ENCODE data around the gene RAD50. TPM values are rescaled to one million over a fixed set of nuclear protein-coding genes. Genes with fewer than 3 reads are reported as not detected.

The RAD50 gene
- total RNA-seq, 6 experiments from 2014 or later = 11.6 to 27.7 (median 12.8) TPM

DNA sequence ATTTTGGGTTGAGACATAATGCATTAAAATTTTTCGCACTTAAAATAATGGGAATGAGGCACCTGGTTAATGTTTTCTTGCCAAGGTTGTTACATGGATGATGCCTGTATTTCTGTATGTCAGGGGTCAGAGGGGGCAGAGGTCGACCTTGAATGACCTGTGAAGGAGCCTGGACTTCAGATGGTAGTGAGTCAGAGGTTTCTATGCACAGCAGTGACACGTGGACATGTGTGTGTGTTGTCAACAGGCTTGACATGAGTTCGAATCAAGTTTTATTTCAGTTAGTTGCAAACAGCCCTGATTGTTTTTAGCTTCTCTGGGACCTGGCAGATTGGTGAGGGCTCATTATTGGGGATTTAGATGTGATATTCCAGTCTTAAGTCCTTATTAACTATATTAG, 17.1 kb upstream of the RAD50 start:
- DNase-seq = no peak
- H3K36me3 Mint-ChIP-seq (ENCODE audit: low read depth) = no peaks in the 10 kb centered on the region
- peaks cover 12% of the 10 kb centered on the region for H3K27me3 Mint-ChIP-seq (ENCODE audit: insufficient read depth)
- TF ChIP-seq CTCF (IDR thresholded peaks at IDR 0.05) = no peak
- no peaks in the 10 kb centered on the region for H3K9me3 Mint-ChIP-seq
- H3K4me1 Mint-ChIP-seq (ENCODE audit: low read depth) = no peaks in the 10 kb centered on the region
- no peak overlapping the region for H3K4me3 Mint-ChIP-seq
- no peak overlapping the region for H3K27ac Mint-ChIP-seq

DNA sequence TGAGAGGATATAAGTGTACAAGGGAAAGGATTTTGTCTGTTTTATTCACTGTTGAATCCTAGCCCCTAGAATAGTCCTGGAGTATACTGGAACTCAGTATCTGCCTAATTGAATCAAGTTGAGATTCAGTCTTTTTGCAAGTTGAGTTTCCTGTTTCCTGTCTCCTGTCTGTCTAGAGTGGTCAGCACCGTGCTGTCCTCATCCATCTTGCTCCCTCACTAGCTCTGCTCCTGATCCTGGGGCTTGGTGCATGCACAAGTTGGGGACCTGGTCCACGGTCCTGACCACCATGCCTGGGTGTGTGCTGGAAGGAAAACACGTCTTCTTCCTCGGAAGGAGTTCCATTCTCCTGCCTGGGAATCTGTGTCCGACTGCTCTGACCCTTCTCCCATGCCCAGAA, 16.6 kb upstream of the RAD50 start:
- Mint-ChIP-seq H3K4me1 (ENCODE audit: low read depth) (no peaks in the 10 kb centered on the region), H3K27me3 (ENCODE audit: insufficient read depth) (peaks cover 14% of the 10 kb centered on the region), H3K27ac (no peak overlapping the region), H3K9me3 (no peaks in the 10 kb centered on the region), H3K36me3 (ENCODE audit: low read depth) (no peaks in the 10 kb centered on the region), H3K4me3 (no peak overlapping the region)
- no peak for TF ChIP-seq CTCF (IDR thresholded peaks at IDR 0.05)
- no peak for DNase-seq

- no peak overlapping the region for H3K27ac Mint-ChIP-seq
- DNase-seq = no peak
- peaks cover 18% of the 10 kb centered on the region for H3K27me3 Mint-ChIP-seq (ENCODE audit: insufficient read depth)
- H3K36me3 Mint-ChIP-seq (ENCODE audit: low read depth) = no peaks in the 10 kb centered on the region
- no peak overlapping the region for H3K4me3 Mint-ChIP-seq
- H3K9me3 Mint-ChIP-seq = no peaks in the 10 kb centered on the region
- no peak for TF ChIP-seq CTCF (IDR thresholded peaks at IDR 0.05)
- H3K4me1 Mint-ChIP-seq (ENCODE audit: low read depth) = no peaks in the 10 kb centered on the region
These were observed 16.0 kb upstream of the RAD50 start for GRCh38 chr5:132540764-132541163.

DNA sequence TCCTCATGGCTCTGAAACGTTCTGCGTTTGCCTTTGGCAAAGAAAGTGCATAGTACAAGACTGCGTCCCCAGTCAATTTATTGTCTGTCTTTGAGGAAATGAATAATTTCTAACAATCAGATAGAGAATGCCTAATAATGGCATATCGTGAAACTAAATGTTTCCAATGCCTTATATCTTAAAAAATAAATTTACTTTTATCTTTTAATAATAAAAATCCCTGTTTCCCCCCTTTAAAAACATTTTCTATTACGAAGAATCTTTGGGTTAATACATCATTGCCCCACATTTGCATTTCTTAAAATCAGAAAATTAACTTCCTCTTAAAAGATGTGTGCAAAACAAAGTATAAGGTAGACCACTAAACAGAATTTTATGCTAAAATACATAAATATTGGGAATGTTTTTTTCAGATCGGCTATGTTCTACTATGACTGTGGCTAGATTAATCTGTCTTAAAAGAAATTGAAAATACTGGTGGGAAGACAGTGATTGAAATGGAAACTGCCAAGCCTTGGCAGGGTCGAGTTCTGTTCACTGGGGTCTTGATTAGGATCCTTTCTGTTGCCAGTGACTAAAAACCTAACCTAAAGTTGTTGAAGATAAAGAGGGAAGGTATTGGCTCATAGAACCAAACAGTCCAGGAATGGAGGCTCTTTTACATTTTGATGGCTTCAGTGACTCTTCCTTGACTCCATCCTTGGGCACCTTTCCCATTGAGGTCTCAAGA, 13.1 kb upstream of the RAD50 start, which contains the start of gene IL5:
IL5 (minus strand) TSS at position 51 of the 730 bp plus-strand sequence; CDS start at position 7, 44 bp downstream.
- Mint-ChIP-seq H3K4me1 (ENCODE audit: low read depth) (no peaks in the 10 kb centered on the region), H3K36me3 (ENCODE audit: low read depth) (no peaks in the 10 kb centered on the region), H3K27ac (no peak within 1 kb of the TSS), H3K27me3 (ENCODE audit: insufficient read depth) (peaks cover 18% of the 10 kb centered on the region), H3K9me3 (no peaks in the 10 kb centered on the region), H3K4me3 (no peak within 1 kb of the TSS)
- no peak for DNase-seq
- no peak for TF ChIP-seq CTCF (IDR thresholded peaks at IDR 0.05)

GRCh38 chr5:132546108-132546507, 10.7 kb upstream of the RAD50 start:
- Mint-ChIP-seq H3K27ac (no peak overlapping the region), H3K36me3 (ENCODE audit: low read depth) (no peaks in the 10 kb centered on the region), H3K27me3 (ENCODE audit: insufficient read depth) (peaks cover 17% of the 10 kb centered on the region), H3K4me3 (no peak overlapping the region), H3K4me1 (ENCODE audit: low read depth) (no peaks in the 10 kb centered on the region), H3K9me3 (no peaks in the 10 kb centered on the region)
- DNase-seq = no peak
- no peak for TF ChIP-seq CTCF (IDR thresholded peaks at IDR 0.05)

Measured in HFFc6 (cell line).